ENCODE measurements around the gene YTHDC2.

YTHDC2 gene

DNA sequence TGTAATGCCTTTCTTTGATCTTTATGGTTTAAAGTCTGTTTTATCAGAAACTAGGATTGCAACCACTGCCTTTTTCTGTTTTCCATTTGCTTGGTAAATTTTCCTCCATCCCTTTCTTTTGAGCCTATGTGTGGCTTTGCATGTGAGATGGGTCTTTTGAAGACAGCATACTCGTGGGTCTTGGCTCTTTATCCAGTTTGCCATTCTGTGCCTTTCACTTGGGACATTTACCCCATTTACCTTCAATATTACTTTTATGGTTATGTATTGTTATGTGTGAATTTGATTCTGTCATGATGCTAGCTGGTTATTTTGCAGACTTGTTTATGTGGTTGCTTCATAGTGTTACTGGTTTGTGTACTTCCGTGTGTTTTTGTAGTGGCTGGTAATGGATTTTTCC, 59.2 kb downstream of the YTHDC2 start:
- Histone ChIP-seq H3K9me3 (ENCODE audit: low read length) (no peaks in the 10 kb centered on the region), H3F3A (ENCODE audit: insufficient read depth, low read length) (no peaks in the 10 kb centered on the region), H4K20me1 (ENCODE audit: insufficient read depth, low read length) (no peaks in the 10 kb centered on the region), H3K36me3 (ENCODE audit: insufficient read depth, low read length) (peaks cover 71% of the 10 kb centered on the region), H3K4me1 (ENCODE audit: insufficient read depth, low read length, severe bottlenecking) (no peaks in the 10 kb centered on the region), H3K79me2 (ENCODE audit: insufficient read depth, low read length) (no peaks in the 10 kb centered on the region), H3K4me2 (ENCODE audit: low read length) (no peak overlapping the region), H3K9me2 (ENCODE audit: low read depth, low read length) (no peaks in the 10 kb centered on the region), H3K9ac (ENCODE audit: low read length) (no peak overlapping the region), H3K27ac (ENCODE audit: low read depth, low read length, poor library complexity, severe bottlenecking) (no peak overlapping the region), H3K4me3 (ENCODE audit: low read depth, low read length, poor library complexity, severe bottlenecking) (no peak overlapping the region), H2AFZ (ENCODE audit: low read length) (no peak overlapping the region), H3K27me3 (ENCODE audit: insufficient read depth, low read length) (no peaks in the 10 kb centered on the region)
- TF ChIP-seq, protein P1, sequence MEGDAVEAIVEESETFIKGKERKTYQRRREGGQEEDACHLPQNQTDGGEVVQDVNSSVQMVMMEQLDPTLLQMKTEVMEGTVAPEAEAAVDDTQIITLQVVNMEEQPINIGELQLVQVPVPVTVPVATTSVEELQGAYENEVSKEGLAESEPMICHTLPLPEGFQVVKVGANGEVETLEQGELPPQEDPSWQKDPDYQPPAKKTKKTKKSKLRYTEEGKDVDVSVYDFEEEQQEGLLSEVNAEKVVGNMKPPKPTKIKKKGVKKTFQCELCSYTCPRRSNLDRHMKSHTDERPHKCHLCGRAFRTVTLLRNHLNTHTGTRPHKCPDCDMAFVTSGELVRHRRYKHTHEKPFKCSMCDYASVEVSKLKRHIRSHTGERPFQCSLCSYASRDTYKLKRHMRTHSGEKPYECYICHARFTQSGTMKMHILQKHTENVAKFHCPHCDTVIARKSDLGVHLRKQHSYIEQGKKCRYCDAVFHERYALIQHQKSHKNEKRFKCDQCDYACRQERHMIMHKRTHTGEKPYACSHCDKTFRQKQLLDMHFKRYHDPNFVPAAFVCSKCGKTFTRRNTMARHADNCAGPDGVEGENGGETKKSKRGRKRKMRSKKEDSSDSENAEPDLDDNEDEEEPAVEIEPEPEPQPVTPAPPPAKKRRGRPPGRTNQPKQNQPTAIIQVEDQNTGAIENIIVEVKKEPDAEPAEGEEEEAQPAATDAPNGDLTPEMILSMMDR (IDR thresholded peaks at IDR 0.05; ENCODE audit: low read length), result no peak
- no peak for TF ChIP-seq EZH2 (IDR thresholded peaks at IDR 0.05; ENCODE audit: borderline replicate concordance, low read length)

DNA sequence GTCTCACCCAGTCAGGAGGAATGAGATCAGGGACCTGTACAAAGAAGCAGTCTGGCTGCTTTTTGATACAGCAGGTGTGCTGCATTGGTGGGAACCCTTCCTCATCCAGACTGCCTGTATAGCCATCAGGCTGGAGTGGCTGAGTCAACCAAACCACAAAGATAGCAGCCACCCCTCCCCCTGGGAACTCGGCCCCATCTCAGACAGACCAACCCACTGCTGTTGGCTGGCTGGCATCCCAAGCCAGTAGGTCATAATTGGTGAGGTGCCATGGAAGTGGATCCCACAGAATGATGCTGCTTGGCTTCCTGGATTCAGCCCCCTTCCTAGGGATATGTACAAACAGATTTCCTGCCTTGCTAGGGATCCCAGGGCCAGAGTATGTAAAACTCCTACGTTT, 60.9 kb downstream of the YTHDC2 start:
- TF ChIP-seq, protein P1 (IDR thresholded peaks at IDR 0.05; ENCODE audit: low read length), result no peak
- TF ChIP-seq EZH2 (IDR thresholded peaks at IDR 0.05; ENCODE audit: borderline replicate concordance, low read length), result no peak
- Histone ChIP-seq H3K4me3 (ENCODE audit: low read depth, low read length, poor library complexity, severe bottlenecking) (no peak overlapping the region), H3K79me2 (ENCODE audit: insufficient read depth, low read length) (no peaks in the 10 kb centered on the region), H3K4me2 (ENCODE audit: low read length) (no peak overlapping the region), H3K9me2 (ENCODE audit: low read depth, low read length) (no peaks in the 10 kb centered on the region), H3F3A (ENCODE audit: insufficient read depth, low read length) (no peaks in the 10 kb centered on the region), H2AFZ (ENCODE audit: low read length) (no peak overlapping the region), H3K4me1 (ENCODE audit: insufficient read depth, low read length, severe bottlenecking) (no peaks in the 10 kb centered on the region), H4K20me1 (ENCODE audit: insufficient read depth, low read length) (no peaks in the 10 kb centered on the region), H3K27ac (ENCODE audit: low read depth, low read length, poor library complexity, severe bottlenecking) (no peak overlapping the region), H3K9ac (ENCODE audit: low read length) (no peak overlapping the region), H3K27me3 (ENCODE audit: insufficient read depth, low read length) (no peaks in the 10 kb centered on the region), H3K36me3 (ENCODE audit: insufficient read depth, low read length) (peaks cover 59% of the 10 kb centered on the region), H3K9me3 (ENCODE audit: low read length) (no peaks in the 10 kb centered on the region)

DNA sequence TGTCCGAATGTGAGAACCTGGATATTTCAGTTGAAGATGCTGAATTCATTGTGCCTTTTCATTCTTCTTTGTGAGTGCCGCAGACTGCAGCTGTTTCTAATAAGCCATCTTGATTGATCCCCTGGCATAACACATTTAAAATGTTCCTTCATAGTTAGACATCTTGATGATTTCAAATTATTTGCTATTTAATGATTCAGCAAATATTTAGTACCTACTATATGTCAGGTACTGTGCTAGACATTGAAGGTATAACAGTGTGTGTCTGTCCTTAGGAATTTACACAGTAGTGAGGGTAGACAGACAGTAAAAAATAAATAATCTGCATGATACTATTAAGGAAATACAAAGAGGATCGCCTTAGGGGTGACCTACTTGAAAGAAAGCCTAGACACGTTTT, 61.6 kb downstream of the YTHDC2 start:
- no peak overlapping the region for H3K4me2 ChIP-seq (ENCODE audit: low read length)
- peaks cover 62% of the 10 kb centered on the region for H3K36me3 ChIP-seq (ENCODE audit: insufficient read depth, low read length)
- no peaks in the 10 kb centered on the region for H3F3A ChIP-seq (ENCODE audit: insufficient read depth, low read length)
- no peak for TF ChIP-seq EZH2 (IDR thresholded peaks at IDR 0.05; ENCODE audit: borderline replicate concordance, low read length)
- TF ChIP-seq, protein P1 (IDR thresholded peaks at IDR 0.05; ENCODE audit: low read length), result no peak
- H3K79me2 ChIP-seq (ENCODE audit: insufficient read depth, low read length), result no peaks in the 10 kb centered on the region
- H3K9ac ChIP-seq (ENCODE audit: low read length), result no peak overlapping the region
- no peaks in the 10 kb centered on the region for H4K20me1 ChIP-seq (ENCODE audit: insufficient read depth, low read length)
- no peaks in the 10 kb centered on the region for H3K27me3 ChIP-seq (ENCODE audit: insufficient read depth, low read length)
- no peaks in the 10 kb centered on the region for H3K4me1 ChIP-seq (ENCODE audit: insufficient read depth, low read length, severe bottlenecking)
- H3K9me3 ChIP-seq (ENCODE audit: low read length), result no peaks in the 10 kb centered on the region
- no peak overlapping the region for H2AFZ ChIP-seq (ENCODE audit: low read length)
- H3K27ac ChIP-seq (ENCODE audit: low read depth, low read length, poor library complexity, severe bottlenecking), result no peak overlapping the region
- no peaks in the 10 kb centered on the region for H3K9me2 ChIP-seq (ENCODE audit: low read depth, low read length)
- no peak overlapping the region for H3K4me3 ChIP-seq (ENCODE audit: low read depth, low read length, poor library complexity, severe bottlenecking)

Data from OCI-LY1 (cell line).